Measurements from ENCODE around the gene CARMIL3. TPM values are rescaled to one million over a fixed set of nuclear protein-coding genes. Genes with fewer than 3 reads are reported as not detected.
"Not testable (repeated sequence)": the region's sequence is repeated elsewhere in the genome, so short reads cannot be mapped to it uniquely, and the experiment has no call there.

CARMIL3 gene
- total and polyA plus RNA-seq, 2 of the 8 experiments (the other 6 are each of a cell fraction or from before 2014, with no cell fraction given), result 6.0 to 9.0 TPM

GRCh38 chr14:24029687-24030086 lies 22.1 kb upstream of the CARMIL3 start:
- DNase-seq (ENCODE audit: low read depth in 1 of 2, low spot score in 2 of 2); H3K4me2 ChIP-seq (ENCODE audit: insufficient read depth in 1 of 2, low read depth in 2 of 2, low read length in 2 of 2); H3K23me2 ChIP-seq (ENCODE audit: low read depth, low read length); H3K4ac ChIP-seq (replicated peaks; ENCODE audit: insufficient read length, low read depth, low read length); H2AFZ ChIP-seq (ENCODE audit: low read length); H3K14ac ChIP-seq (ENCODE audit: insufficient read length); H3K27ac ChIP-seq (ENCODE audit: low read depth, low read length); H2BK5ac ChIP-seq (ENCODE audit: low read depth, low read length); H3K18ac ChIP-seq (ENCODE audit: extremely low read depth, low read length); POLR2A ChIA-PET (ENCODE audit: partially characterized antibody); H3K79me2 ChIP-seq (ENCODE audit: control insufficient read depth in 1 of 2, insufficient read depth in 2 of 2, low read length in 2 of 2); H3K4me1 ChIP-seq (replicated peaks in 1 of 4; ENCODE audit: control insufficient read depth in 3 of 4, insufficient read depth in 4 of 4, low read length in 3 of 4); H3K23ac ChIP-seq (ENCODE audit: insufficient read length); H4K20me1 ChIP-seq (replicated peaks in 1 of 2; ENCODE audit: control insufficient read depth in 1 of 2, insufficient read depth in 2 of 2, low read length in 2 of 2); H2BK120ac ChIP-seq (replicated peaks; ENCODE audit: low read depth, low read length); H2AK5ac ChIP-seq (ENCODE audit: low read depth, low read length); H3K79me1 ChIP-seq (ENCODE audit: low read depth, low read length); CTCF ChIA-PET (ENCODE audit: partially characterized antibody); H3K56ac ChIP-seq (replicated peaks; ENCODE audit: insufficient read length, low read depth, low read length); H4K5ac ChIP-seq (ENCODE audit: insufficient read length, low read depth, low read length); H3K9ac ChIP-seq (replicated peaks in 1 of 4; ENCODE audit: extremely low read depth in 1 of 4, low read depth in 3 of 4, low read length in 3 of 4); FAIRE-seq; H3K27me3 ChIP-seq (replicated peaks in 1 of 4; ENCODE audit: control insufficient read depth in 3 of 4, extremely low read depth in 1 of 4, insufficient read depth in 3 of 4, low read length in 3 of 4); H2BK15ac ChIP-seq (ENCODE audit: low read length); H4K91ac ChIP-seq (replicated peaks; ENCODE audit: insufficient read length, low read length); H4K8ac ChIP-seq (ENCODE audit: extremely low read depth, insufficient read depth, low read length); H2BK20ac ChIP-seq (ENCODE audit: low read length); H3K36me3 ChIP-seq (ENCODE audit: control insufficient read depth in 2 of 4, insufficient read depth in 4 of 4, low read length in 3 of 4); H3K4me3 ChIP-seq (ENCODE audit: extremely low read depth in 1 of 4, insufficient read depth in 2 of 4, low read depth in 3 of 4, low read length in 4 of 4); H3K9me3 ChIP-seq (ENCODE audit: insufficient read depth in 2 of 2, low read depth in 1 of 2, low read length in 1 of 2); H2BK12ac ChIP-seq (ENCODE audit: low read depth, low read length): not testable (repeated sequence)
- 90% methylated on average over 2 of the region's 3 CpGs; no CpG with 5 or more reads in 1 of the 2 experiments for WGBS, 2 experiments (ENCODE audit: extremely low coverage in 1 of 2, insufficient coverage in 1 of 2, insufficient read length in 1 of 2, insufficient replicate concordance in 2 of 2, low coverage in 1 of 2, low lambda C conversion rate in 2 of 2, missing lambda C conversion rate in 1 of 2)

GRCh38 chr14:24031331-24031730 lies 20.5 kb upstream of the CARMIL3 start:
- H3K23me2 ChIP-seq (ENCODE audit: low read depth, low read length); H2BK15ac ChIP-seq (ENCODE audit: low read length); H3K4ac ChIP-seq (replicated peaks; ENCODE audit: insufficient read length, low read depth, low read length); H3K18ac ChIP-seq (ENCODE audit: extremely low read depth, low read length); CTCF ChIA-PET (ENCODE audit: partially characterized antibody); POLR2A ChIA-PET (ENCODE audit: partially characterized antibody); H2BK5ac ChIP-seq (ENCODE audit: low read depth, low read length); H4K8ac ChIP-seq (ENCODE audit: extremely low read depth, insufficient read depth, low read length); H4K20me1 ChIP-seq (replicated peaks in 1 of 2; ENCODE audit: control insufficient read depth in 1 of 2, insufficient read depth in 2 of 2, low read length in 2 of 2); H3K4me3 ChIP-seq (ENCODE audit: extremely low read depth in 1 of 4, insufficient read depth in 2 of 4, low read depth in 3 of 4, low read length in 4 of 4); FAIRE-seq; H3K79me1 ChIP-seq (ENCODE audit: low read depth, low read length); H3K27ac ChIP-seq (ENCODE audit: low read depth, low read length); H2AFZ ChIP-seq (ENCODE audit: low read length); H3K27me3 ChIP-seq (replicated peaks in 1 of 4; ENCODE audit: control insufficient read depth in 3 of 4, extremely low read depth in 1 of 4, insufficient read depth in 3 of 4, low read length in 3 of 4); H3K79me2 ChIP-seq (ENCODE audit: control insufficient read depth in 1 of 2, insufficient read depth in 2 of 2, low read length in 2 of 2); H3K4me1 ChIP-seq (replicated peaks in 1 of 4; ENCODE audit: control insufficient read depth in 3 of 4, insufficient read depth in 4 of 4, low read length in 3 of 4); H3K4me2 ChIP-seq (ENCODE audit: insufficient read depth in 1 of 2, low read depth in 2 of 2, low read length in 2 of 2); H3K36me3 ChIP-seq (ENCODE audit: control insufficient read depth in 2 of 4, insufficient read depth in 4 of 4, low read length in 3 of 4); H3K9ac ChIP-seq (replicated peaks in 1 of 4; ENCODE audit: extremely low read depth in 1 of 4, low read depth in 3 of 4, low read length in 3 of 4); H4K5ac ChIP-seq (ENCODE audit: insufficient read length, low read depth, low read length); H3K9me3 ChIP-seq (ENCODE audit: insufficient read depth in 2 of 2, low read depth in 1 of 2, low read length in 1 of 2); H2BK12ac ChIP-seq (ENCODE audit: low read depth, low read length); H2AK5ac ChIP-seq (ENCODE audit: low read depth, low read length); H3K23ac ChIP-seq (ENCODE audit: insufficient read length); DNase-seq (ENCODE audit: low read depth in 1 of 2, low spot score in 2 of 2); H2BK20ac ChIP-seq (ENCODE audit: low read length); H2BK120ac ChIP-seq (replicated peaks; ENCODE audit: low read depth, low read length); H3K56ac ChIP-seq (replicated peaks; ENCODE audit: insufficient read length, low read depth, low read length); H3K14ac ChIP-seq (ENCODE audit: insufficient read length); H4K91ac ChIP-seq (replicated peaks; ENCODE audit: insufficient read length, low read length): not testable (repeated sequence)
- WGBS, 2 experiments (ENCODE audit: extremely low coverage in 1 of 2, insufficient coverage in 1 of 2, insufficient read length in 1 of 2, insufficient replicate concordance in 2 of 2, low coverage in 1 of 2, low lambda C conversion rate in 2 of 2, missing lambda C conversion rate in 1 of 2), result 90% methylated on average over 2 of the region's 2 CpGs; no CpG with 5 or more reads in 1 of the 2 experiments

Measured in H1 (cell line).